CD14-positive monocyte (primary cell): ENCODE results near the gene ACTL8. TPM values are rescaled to one million over a fixed set of nuclear protein-coding genes. Genes with fewer than 3 reads are reported as not detected.

Experiments
- DNase-seq, 3 donors: peaks; one replicate each; pipeline ENCODE4 v3.0.0-alpha.2; 2011 to 2022
- H2AFZ ChIP-seq: 2 replicates; pipeline ENCODE4 v1.6.0; 2012; ENCODE audit warnings: mild to moderate bottlenecking, low read depth, low read length, inconsistent platforms; ENCODE audit not compliant: insufficient read depth, poor library complexity, severe bottlenecking
- H3K27ac ChIP-seq, 2 donors: 1 replicate in 1 of 2; 2 replicates in 1 of 2; pipeline ENCODE4 v1.5.1; 2012 to 2013; ENCODE audit warnings: low read length in 2 of 2, control low read depth in 1 of 2, inconsistent platforms in 1 of 2, low read depth in 1 of 2, mild to moderate bottlenecking in 1 of 2
- H3K27me3 ChIP-seq, 2 donors: one replicate each; pipeline versions ENCODE4 v1.6.0 to v1.6.1; 2011 to 2013; ENCODE audit warnings: low read length in 2 of 2; ENCODE audit not compliant: control insufficient read depth in 2 of 2, insufficient read depth in 2 of 2
- H3K36me3 ChIP-seq, 2 donors: replicated peaks in 1 of 2; 1 replicate in 1 of 2; 2 replicates in 1 of 2; pipeline versions ENCODE4 v1.5.1 to v1.6.1; 2012 to 2013; ENCODE audit warnings: low read length in 2 of 2, control low read depth in 1 of 2, inconsistent platforms in 1 of 2, mild to moderate bottlenecking in 1 of 2; ENCODE audit not compliant: insufficient read depth in 2 of 2, control insufficient read depth in 1 of 2
- H3K4me1 ChIP-seq, 2 donors: 1 replicate in 1 of 2; 2 replicates in 1 of 2; pipeline versions ENCODE4 v1.5.1 to v1.6.1; 2012 to 2013; ENCODE audit warnings: low read length in 2 of 2, control low read depth in 1 of 2, inconsistent platforms in 1 of 2, mild to moderate bottlenecking in 1 of 2, moderate library complexity in 1 of 2; ENCODE audit not compliant: insufficient read depth in 2 of 2, control insufficient read depth in 1 of 2
- H3K4me2 ChIP-seq: replicated peaks from 2 replicates; pipeline ENCODE3; 2012; ENCODE audit warnings: low read length, moderate library complexity, mild to moderate bottlenecking; ENCODE audit not compliant: poor library complexity, severe bottlenecking; ENCODE audit errors: extremely low read depth
- H3K4me3 ChIP-seq, 3 experiments: fragments of 200-600 bp in 1 of 3; sonication (generic) in 1 of 3; replicated peaks in 1 of 3; 1 replicate in 2 of 3; 2 replicates in 1 of 3; pipeline ENCODE4 v1.5.1; 2011 to 2013; ENCODE audit warnings: low read length in 3 of 3, mild to moderate bottlenecking in 3 of 3, control low read depth in 2 of 3, low read depth in 2 of 3, inconsistent platforms in 1 of 3, moderate library complexity in 1 of 3
- H3K79me2 ChIP-seq: 2 replicates; pipeline ENCODE4 v1.6.0; 2012; ENCODE audit warnings: mild to moderate bottlenecking, control low read depth, inconsistent platforms, low read length, moderate library complexity; ENCODE audit not compliant: insufficient read depth
- H3K9ac ChIP-seq: 2 replicates; pipeline ENCODE4 v1.6.0; 2017; ENCODE audit warnings: low read length, mild to moderate bottlenecking; ENCODE audit not compliant: insufficient read depth, poor library complexity, severe bottlenecking
- H3K9me3 ChIP-seq, 2 donors: replicated peaks in 1 of 2; 1 replicate in 1 of 2; 2 replicates in 1 of 2; pipeline versions ENCODE4 v1.5.1 to v1.6.1; 2012 to 2013; ENCODE audit warnings: low read length in 2 of 2, control low read depth in 1 of 2; ENCODE audit not compliant: control insufficient read depth in 1 of 2, insufficient read depth in 1 of 2
- H4K20me1 ChIP-seq: 2 replicates; pipeline ENCODE4 v1.6.0; 2012; ENCODE audit warnings: mild to moderate bottlenecking, low read length, control low read depth, moderate library complexity; ENCODE audit not compliant: insufficient read depth
- H3K27ac Mint-ChIP-seq, 7 donors: one replicate each; pipeline ENCODE4 v1.8.0; 2020; ENCODE audit warnings: mild to moderate bottlenecking in 7 of 7, mixed read lengths in 7 of 7, moderate library complexity in 6 of 7, inconsistent platforms in 2 of 7
- H3K27me3 Mint-ChIP-seq, 3 donors: one replicate each; pipeline ENCODE4 v1.8.0; 2021 to 2022; ENCODE audit warnings: low read depth in 3 of 3, mild to moderate bottlenecking in 3 of 3, mixed read lengths in 3 of 3, moderate library complexity in 3 of 3, inconsistent platforms in 1 of 3
- H3K36me3 Mint-ChIP-seq, 2 donors: one replicate each; pipeline ENCODE4 v1.8.0; 2020; ENCODE audit warnings: mixed read lengths in 2 of 2, inconsistent platforms in 1 of 2, mild to moderate bottlenecking in 1 of 2
- H3K4me1 Mint-ChIP-seq: one replicate; pipeline ENCODE4 v1.8.0; 2020; ENCODE audit warnings: mild to moderate bottlenecking, mixed read lengths
- H3K4me3 Mint-ChIP-seq, 2 donors: one replicate each; pipeline ENCODE4 v1.8.0; 2020; ENCODE audit warnings: mild to moderate bottlenecking in 2 of 2, mixed read lengths in 2 of 2, moderate library complexity in 1 of 2
- H3K9me3 Mint-ChIP-seq, 7 donors: one replicate each; pipeline ENCODE4 v1.8.0; 2020 to 2022; ENCODE audit warnings: mixed read lengths in 7 of 7, mild to moderate bottlenecking in 6 of 7, moderate library complexity in 6 of 7, inconsistent platforms in 2 of 7
- WGBS: methylation state at CpG from one replicate; pipeline ENCODE4 v1.1.5; 2013; ENCODE audit warnings: missing lambda C conversion rate; ENCODE audit not compliant: insufficient coverage; 5-methylcytosine and 5-hydroxymethylcytosine counted together
- intact Hi-C, 2 donors: fragments of 100-400 bp; cut with micrococcal nuclease; formaldehyde crosslinking; loops; one replicate each; pipeline versions ENCODE4 v1.15.0 to v1.15.1; 2023
- polyA plus RNA-seq, 3 donors: library from polyadenylated mRNA; depleted of rRNA in 1 of 3; unstranded in 2 of 3; stranded (reverse) in 1 of 3; fragments of 300-500 nt in 2 of 3; fragments of >200 nt in 1 of 3; fragmentation: Illumina TruSeq in 2 of 3; gene quantifications; 1 replicate in 2 of 3; 2 replicates in 1 of 3; pipeline ENCODE4 v1.2.3, GENCODE V29; 2012 to 2021
- TF ChIP-seq, protein P1 (sequence below): fragments of 200-600 bp; IDR thresholded peaks from one replicate; pipeline ENCODE4 v1.8.0; 2022; ENCODE audit warnings: antibody characterized with exemption, mild to moderate bottlenecking

Gene ACTL8
- polyA plus RNA-seq, 3 donors, result not detected

DNA sequence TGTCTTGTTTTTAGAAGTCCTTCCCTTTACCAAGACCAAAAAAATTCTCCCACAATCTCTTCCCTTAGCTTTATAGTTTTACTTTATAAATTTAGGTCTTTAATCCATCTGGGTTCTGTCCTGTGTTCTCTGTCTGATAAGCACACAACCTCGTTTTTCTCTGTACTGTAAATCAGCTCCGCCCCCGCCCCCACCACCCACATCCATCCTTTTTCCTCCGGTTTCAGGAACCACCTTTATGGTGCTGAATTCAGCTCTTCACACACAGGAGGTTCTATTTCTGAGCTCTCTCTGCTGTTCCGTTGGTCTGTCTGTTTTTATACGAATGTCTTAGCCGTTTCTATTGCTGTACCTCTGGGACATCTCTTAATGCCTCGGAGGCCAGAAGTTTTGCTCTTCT is 44.5 kb downstream of the ACTL8 start:
- 23% methylated on average over 4 of the region's 8 CpGs for WGBS
- Histone ChIP-seq H3K4me2 (no peak overlapping the region), H3K4me1 (peaks cover 3% of the 10 kb centered on the region in 2 donors), H3K27ac (no peak overlapping the region), H3K36me3 (no peaks in the 10 kb centered on the region), H4K20me1 (no peaks in the 10 kb centered on the region), H3K79me2 (no peaks in the 10 kb centered on the region), H2AFZ (no peak overlapping the region), H3K27me3 (peaks cover 0 to 3% of the 10 kb centered on the region in 2 donors), H3K9ac (no peak overlapping the region), H3K9me3 (no peaks in the 10 kb centered on the region), H3K4me3 (no peak overlapping the region)
- Mint-ChIP-seq H3K4me3 (no peak overlapping the region), H3K27ac (no peak overlapping the region), H3K4me1 (peaks cover 8% of the 10 kb centered on the region), H3K27me3 (peaks cover 11 to 20% (median 14%) of the 10 kb centered on the region in 3 donors), H3K36me3 (no peaks in the 10 kb centered on the region), H3K9me3 (peaks cover 0 to 5% (median 0%) of the 10 kb centered on the region in 7 donors)
- intact Hi-C loops, result no loop called here
- no peak for DNase-seq
- TF ChIP-seq, protein P1, sequence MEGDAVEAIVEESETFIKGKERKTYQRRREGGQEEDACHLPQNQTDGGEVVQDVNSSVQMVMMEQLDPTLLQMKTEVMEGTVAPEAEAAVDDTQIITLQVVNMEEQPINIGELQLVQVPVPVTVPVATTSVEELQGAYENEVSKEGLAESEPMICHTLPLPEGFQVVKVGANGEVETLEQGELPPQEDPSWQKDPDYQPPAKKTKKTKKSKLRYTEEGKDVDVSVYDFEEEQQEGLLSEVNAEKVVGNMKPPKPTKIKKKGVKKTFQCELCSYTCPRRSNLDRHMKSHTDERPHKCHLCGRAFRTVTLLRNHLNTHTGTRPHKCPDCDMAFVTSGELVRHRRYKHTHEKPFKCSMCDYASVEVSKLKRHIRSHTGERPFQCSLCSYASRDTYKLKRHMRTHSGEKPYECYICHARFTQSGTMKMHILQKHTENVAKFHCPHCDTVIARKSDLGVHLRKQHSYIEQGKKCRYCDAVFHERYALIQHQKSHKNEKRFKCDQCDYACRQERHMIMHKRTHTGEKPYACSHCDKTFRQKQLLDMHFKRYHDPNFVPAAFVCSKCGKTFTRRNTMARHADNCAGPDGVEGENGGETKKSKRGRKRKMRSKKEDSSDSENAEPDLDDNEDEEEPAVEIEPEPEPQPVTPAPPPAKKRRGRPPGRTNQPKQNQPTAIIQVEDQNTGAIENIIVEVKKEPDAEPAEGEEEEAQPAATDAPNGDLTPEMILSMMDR, result no peak

DNA sequence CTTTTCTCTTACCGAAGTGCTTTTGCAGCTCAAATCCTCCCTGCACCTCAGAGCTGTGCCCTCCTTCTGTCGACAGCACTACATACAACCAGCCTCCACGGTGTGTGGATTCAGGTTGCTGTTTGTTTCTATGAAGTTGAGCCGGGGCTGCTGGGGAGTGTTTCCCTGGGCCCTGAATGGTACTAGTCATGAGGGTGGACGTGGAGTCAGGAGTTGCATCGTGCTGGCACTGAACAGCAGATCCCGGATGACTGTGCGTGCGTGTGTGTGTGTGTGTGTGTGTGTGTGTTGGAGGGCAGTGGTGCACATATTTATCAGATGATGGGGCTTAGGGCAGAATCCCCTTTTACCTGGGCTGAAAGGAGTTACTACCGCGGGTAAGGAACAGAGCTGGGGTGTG is 47.0 kb downstream of the ACTL8 start:
- peaks cover 3% of the 10 kb centered on the region in 2 donors for H3K4me1 ChIP-seq
- no peaks in the 10 kb centered on the region for H4K20me1 ChIP-seq
- TF ChIP-seq, protein P1, result no peak
- Mint-ChIP-seq H3K36me3 (no peaks in the 10 kb centered on the region), H3K9me3 (peaks cover 0 to 5% (median 0%) of the 10 kb centered on the region in 7 donors), H3K27ac (no peak overlapping the region), H3K27me3 (peaks cover 10 to 21% (median 18%) of the 10 kb centered on the region in 3 donors), H3K4me3 (no peak overlapping the region), H3K4me1 (peaks cover 7% of the 10 kb centered on the region)
- H3K79me2 ChIP-seq, result no peaks in the 10 kb centered on the region
- intact Hi-C loops, result no loop called here
- H3K4me2 ChIP-seq, result no peak overlapping the region
- peaks cover 0 to 3% of the 10 kb centered on the region in 2 donors for H3K27me3 ChIP-seq
- DNase-seq, result no peak
- 100% methylated on average over 4 of the region's 11 CpGs for WGBS
- no peak overlapping the region for H3K27ac ChIP-seq
- no peak overlapping the region for H3K4me3 ChIP-seq
- H3K9me3 ChIP-seq, result no peaks in the 10 kb centered on the region
- H3K9ac ChIP-seq, result no peak overlapping the region
- no peaks in the 10 kb centered on the region for H3K36me3 ChIP-seq
- H2AFZ ChIP-seq, result no peak overlapping the region
